Body of pancreas (tissue), 4 donors: ENCODE data around the gene SLC17A1.

ENCODE experiments used
- POLR2A ChIP-seq, 3 donors: fragments of 450-650 bp; IDR thresholded peaks; one replicate each; pipeline ENCODE4 v1.6.1; 2016; ENCODE audit warnings: antibody characterized with exemption in 3 of 3, mild to moderate bottlenecking in 2 of 3
- TF ChIP-seq, protein P1 (sequence below), 7 experiments: fragments of 450-650 bp in 4 of 7; fragments of 200-600 bp in 3 of 7; sonication (generic) in 3 of 7; IDR thresholded peaks; one replicate each; pipeline ENCODE4 v1.5.1; 2016 to 2019; ENCODE audit warnings: antibody characterized with exemption in 7 of 7

DNA sequence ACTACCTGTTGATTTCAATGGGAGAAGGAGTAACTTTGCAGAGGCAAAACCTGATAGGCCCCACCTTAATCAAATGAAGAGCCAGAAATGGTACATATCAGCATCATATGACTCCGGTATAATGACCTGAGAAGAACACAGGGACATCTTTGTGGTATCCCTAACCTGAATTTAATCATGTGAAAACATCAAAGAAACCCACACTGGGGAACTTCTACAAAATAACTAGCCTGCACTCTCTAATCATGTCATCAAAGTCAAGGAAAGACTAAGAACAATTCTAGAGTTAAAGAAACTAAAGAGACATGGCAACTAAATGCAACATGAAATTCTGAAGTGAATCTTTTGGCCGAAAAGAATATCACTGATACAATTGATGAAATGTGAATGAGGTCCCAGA lies 42.4 kb downstream of the SLC17A1 start:
- TF ChIP-seq POLR2A (IDR thresholded peaks at IDR 0.05) = no peak
- TF ChIP-seq, protein P1, sequence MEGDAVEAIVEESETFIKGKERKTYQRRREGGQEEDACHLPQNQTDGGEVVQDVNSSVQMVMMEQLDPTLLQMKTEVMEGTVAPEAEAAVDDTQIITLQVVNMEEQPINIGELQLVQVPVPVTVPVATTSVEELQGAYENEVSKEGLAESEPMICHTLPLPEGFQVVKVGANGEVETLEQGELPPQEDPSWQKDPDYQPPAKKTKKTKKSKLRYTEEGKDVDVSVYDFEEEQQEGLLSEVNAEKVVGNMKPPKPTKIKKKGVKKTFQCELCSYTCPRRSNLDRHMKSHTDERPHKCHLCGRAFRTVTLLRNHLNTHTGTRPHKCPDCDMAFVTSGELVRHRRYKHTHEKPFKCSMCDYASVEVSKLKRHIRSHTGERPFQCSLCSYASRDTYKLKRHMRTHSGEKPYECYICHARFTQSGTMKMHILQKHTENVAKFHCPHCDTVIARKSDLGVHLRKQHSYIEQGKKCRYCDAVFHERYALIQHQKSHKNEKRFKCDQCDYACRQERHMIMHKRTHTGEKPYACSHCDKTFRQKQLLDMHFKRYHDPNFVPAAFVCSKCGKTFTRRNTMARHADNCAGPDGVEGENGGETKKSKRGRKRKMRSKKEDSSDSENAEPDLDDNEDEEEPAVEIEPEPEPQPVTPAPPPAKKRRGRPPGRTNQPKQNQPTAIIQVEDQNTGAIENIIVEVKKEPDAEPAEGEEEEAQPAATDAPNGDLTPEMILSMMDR (IDR thresholded peaks at IDR 0.05) = no peak
